ENCODE results near the gene GPR119. TPM values are rescaled to one million over a fixed set of nuclear protein-coding genes. Genes with fewer than 3 reads are reported as not detected.
"Not testable (repeated sequence)": the region's sequence is repeated elsewhere in the genome, so short reads cannot be mapped to it uniquely, and the experiment has no call there.

Gene GPR119
- polyA plus RNA-seq (ENCODE audit: insufficient read length in 12 of 12): not detected
- long read RNA-seq, donor 1, partial matches to known transcripts: 0 of 1 reads
- long read RNA-seq, donor 1, other reads (novel, unspliced or antisense): 0 of 1 reads
- long read RNA-seq, donor 2: 0 reads
- long read RNA-seq, donor 3: 0 reads
- long read RNA-seq, donor 4: 0 reads
- long read RNA-seq, donor 5, partial matches to known transcripts: 129 of 166 reads
- long read RNA-seq, donor 5, other reads (novel, unspliced or antisense): 37 of 166 reads
- long read RNA-seq, donor 6: 0 reads
- long read RNA-seq, donor 7: 0 reads
- long read RNA-seq, donor 8: 0 reads
- long read RNA-seq, donor 9: 0 reads
- long read RNA-seq, donor 10: 0 reads
- long read RNA-seq, donor 11: 0 reads

GRCh38 chrX:130385520-130385919 lies at the start of gene GPR119:
Gene GPR119, minus strand, starts transcription at chrX:130385674. Its CDS starts 227 bp downstream, at chrX:130385447.
- DNase-seq: no peak

- not testable (repeated sequence) for DNase-seq
Measured at GRCh38 chrX:130429236-130429635, 43.8 kb upstream of the GPR119 start.

GRCh38 chrX:130426531-130426930 lies 41.1 kb upstream of the GPR119 start:
- DNase-seq: no peak

DNA sequence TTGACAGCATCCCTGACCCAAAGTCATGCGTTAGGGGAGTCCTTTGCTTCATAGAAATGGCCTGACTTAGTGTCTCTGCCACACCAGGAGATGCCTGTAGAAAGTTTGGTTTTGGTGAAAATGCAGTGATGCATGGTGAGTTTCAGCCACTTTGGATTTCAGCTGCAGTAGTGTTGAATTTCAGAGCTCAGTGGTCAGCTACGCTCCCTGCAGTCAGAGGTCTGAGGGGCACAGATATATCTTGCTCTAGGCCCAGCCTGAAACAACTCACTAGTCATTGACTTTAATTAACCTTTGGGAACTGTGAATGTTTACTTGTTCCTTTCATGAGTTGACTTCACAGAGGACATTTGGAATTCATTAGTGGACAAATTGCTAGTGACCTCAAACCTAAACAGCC lies 33.8 kb upstream of the GPR119 start:
- DNase-seq: no peak

GRCh38 chrX:130418740-130419139 lies 33.3 kb upstream of the GPR119 start:
- no peak for DNase-seq

GRCh38 chrX:130418066-130418465 lies 32.6 kb upstream of the GPR119 start:
- DNase-seq: no peak

DNA sequence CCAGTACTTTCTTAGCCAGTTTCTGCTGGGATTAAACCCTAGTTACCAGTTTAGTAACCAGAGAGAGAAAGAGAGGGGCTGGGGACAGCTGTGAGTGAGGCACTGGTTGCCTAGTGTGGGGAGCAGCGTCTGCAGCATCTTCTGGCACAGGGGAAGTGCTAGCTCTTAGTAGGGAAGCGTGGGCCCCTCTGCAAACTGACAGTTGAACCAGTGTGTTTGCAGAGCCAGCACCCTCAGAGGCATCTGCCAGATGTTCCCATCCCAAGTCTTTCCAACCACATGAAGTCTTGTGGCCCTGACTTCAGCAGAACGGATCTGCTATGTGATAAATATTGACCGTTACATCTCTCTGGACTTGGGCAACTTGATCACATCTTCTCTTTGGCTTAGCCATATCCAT lies 31.3 kb upstream of the GPR119 start:
- no peak for DNase-seq

GRCh38 chrX:130415201-130415600 lies 29.7 kb upstream of the GPR119 start:
- DNase-seq: no peak

DNA sequence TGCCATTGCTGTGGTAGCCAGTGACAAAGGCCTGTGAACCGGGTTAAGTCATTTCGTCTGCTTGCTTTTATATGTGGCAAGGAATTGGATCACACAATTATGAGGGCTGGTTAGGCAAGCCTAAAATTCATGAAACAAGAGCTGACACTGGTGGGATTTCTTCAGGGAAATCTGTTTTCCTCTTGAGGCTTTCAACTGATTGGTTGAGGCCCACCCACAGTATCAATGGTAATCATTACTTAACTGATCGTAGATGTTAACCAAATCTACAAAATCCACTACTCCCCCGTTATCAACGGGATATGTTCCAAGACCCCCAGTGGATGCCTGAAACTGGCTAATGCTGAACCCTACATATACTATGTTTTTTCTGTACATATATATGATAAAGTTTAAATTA lies 29.3 kb upstream of the GPR119 start:
- DNase-seq: no peak

GRCh38 chrX:130413415-130413814 lies 27.9 kb upstream of the GPR119 start:
- no peak for DNase-seq

DNA sequence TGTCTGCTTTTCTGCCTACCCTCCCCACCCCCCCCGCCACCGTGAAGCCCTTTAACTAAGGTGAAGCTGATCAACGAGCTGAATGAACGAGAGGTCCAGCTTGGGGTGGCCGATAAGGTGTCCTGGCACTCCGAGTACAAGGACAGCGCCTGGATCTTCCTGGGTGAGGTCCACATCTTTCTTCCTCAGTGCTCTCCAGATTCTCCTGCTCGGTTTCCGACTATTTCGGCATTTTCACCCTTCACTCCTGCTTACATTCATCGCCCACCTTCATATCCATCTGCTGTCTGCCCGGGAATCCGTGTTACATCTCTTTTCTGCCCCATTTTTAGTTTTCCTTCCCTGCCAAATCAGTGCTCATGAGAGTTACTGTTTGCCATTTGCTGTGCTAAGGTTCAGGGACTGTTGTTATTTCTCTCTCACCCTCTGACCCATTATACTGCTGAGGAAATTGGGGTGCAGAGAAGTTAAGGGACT lies 16.8 kb upstream of the GPR119 start:
- no peak for DNase-seq

- DNase-seq: peak; percentile 82
Measured at GRCh38 chrX:130401415-130402207, 16.1 kb upstream of the GPR119 start, which contains the start of gene RBMX2. Gene RBMX2, plus strand, starts transcription at chrX:130401987. Its CDS starts 46 bp downstream, at chrX:130402033.

GRCh38 chrX:130395341-130395740 lies 9.9 kb upstream of the GPR119 start:
- DNase-seq: no peak

GRCh38 chrX:130393451-130394074 lies 8.1 kb upstream of the GPR119 start:
- DNase-seq: peak; percentile 26

- no peak for DNase-seq
Measured at GRCh38 chrX:130386408-130386808, 934 bp upstream of the GPR119 start.

GRCh38 chrX:130378024-130378669 lies 7.3 kb downstream of the GPR119 start:
- DNase-seq: no peak

GRCh38 chrX:130376077-130376476 lies 9.4 kb downstream of the GPR119 start:
- no peak for DNase-seq

DNA sequence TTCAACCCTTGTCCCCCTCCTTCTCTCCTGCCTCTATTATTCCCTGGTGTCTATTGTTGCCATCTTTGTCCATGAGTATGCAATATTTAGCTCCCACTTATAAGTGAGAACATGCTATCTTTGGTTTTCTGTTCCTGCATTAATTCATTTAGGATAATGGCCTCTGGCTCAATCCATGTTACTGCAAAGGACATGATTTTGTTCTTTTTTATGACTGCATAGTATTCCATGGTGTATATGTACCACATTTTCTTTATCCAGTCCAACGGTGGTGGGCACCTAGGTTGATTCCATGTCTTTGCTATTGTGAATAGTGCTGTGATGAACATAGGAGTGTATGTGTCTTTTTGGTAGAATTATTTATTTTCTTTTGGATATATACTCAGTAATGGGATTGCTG lies 33.4 kb downstream of the GPR119 start:
- not testable (repeated sequence) for DNase-seq

GRCh38 chrX:130351567-130351966 lies 33.9 kb downstream of the GPR119 start:
- no peak for DNase-seq

- DNase-seq: no peak
Measured at GRCh38 chrX:130347321-130347720, 38.2 kb downstream of the GPR119 start.

- no peak for DNase-seq
Measured at GRCh38 chrX:130343411-130343810, 42.1 kb downstream of the GPR119 start.

GRCh38 chrX:130340271-130340670 lies 45.2 kb downstream of the GPR119 start:
- DNase-seq: no peak
